Right kidney (tissue), 1 donor: ENCODE measurements around the gene MTSS2.
"Not testable (repeated sequence)": the region's sequence is repeated elsewhere in the genome, so short reads cannot be mapped to it uniquely, and the experiment has no call there.

Experiments
- DNase-seq: peaks from one replicate; pipeline ENCODE4 v3.0.0-alpha.2; 2016

MTSS2 gene

GRCh38 chr16:70651524-70651923 is 34.3 kb downstream of the MTSS2 start:
- no peak for DNase-seq

- no peak for DNase-seq
Observed at GRCh38 chr16:70650216-70650615, 35.6 kb downstream of the MTSS2 start.

GRCh38 chr16:70649300-70649699 is 36.6 kb downstream of the MTSS2 start:
- no peak for DNase-seq

GRCh38 chr16:70648606-70649005 is 37.2 kb downstream of the MTSS2 start:
- DNase-seq = no peak

GRCh38 chr16:70647441-70648359 is 38.2 kb downstream of the MTSS2 start:
- no peak for DNase-seq

GRCh38 chr16:70646260-70647241 is 39.3 kb downstream of the MTSS2 start, which contains the start of gene IL34:
TSS of gene IL34 (plus strand) at chr16:70646559. CDS start at chr16:70646948, 389 bp downstream.
- no peak for DNase-seq

GRCh38 chr16:70644763-70645597 is 40.9 kb downstream of the MTSS2 start:
- no peak for DNase-seq

- DNase-seq = not testable (repeated sequence)
Observed at GRCh38 chr16:70643264-70643663, 42.6 kb downstream of the MTSS2 start.

GRCh38 chr16:70642633-70643032 is 43.2 kb downstream of the MTSS2 start:
- no peak for DNase-seq

- DNase-seq = no peak
Observed at GRCh38 chr16:70638814-70639792, 46.8 kb downstream of the MTSS2 start.
